ENCODE results near the gene ACAD11.

ACAD11 gene, protein sequence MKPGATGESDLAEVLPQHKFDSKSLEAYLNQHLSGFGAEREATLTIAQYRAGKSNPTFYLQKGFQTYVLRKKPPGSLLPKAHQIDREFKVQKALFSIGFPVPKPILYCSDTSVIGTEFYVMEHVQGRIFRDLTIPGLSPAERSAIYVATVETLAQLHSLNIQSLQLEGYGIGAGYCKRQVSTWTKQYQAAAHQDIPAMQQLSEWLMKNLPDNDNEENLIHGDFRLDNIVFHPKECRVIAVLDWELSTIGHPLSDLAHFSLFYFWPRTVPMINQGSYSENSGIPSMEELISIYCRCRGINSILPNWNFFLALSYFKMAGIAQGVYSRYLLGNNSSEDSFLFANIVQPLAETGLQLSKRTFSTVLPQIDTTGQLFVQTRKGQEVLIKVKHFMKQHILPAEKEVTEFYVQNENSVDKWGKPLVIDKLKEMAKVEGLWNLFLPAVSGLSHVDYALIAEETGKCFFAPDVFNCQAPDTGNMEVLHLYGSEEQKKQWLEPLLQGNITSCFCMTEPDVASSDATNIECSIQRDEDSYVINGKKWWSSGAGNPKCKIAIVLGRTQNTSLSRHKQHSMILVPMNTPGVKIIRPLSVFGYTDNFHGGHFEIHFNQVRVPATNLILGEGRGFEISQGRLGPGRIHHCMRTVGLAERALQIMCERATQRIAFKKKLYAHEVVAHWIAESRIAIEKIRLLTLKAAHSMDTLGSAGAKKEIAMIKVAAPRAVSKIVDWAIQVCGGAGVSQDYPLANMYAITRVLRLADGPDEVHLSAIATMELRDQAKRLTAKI

DNA sequence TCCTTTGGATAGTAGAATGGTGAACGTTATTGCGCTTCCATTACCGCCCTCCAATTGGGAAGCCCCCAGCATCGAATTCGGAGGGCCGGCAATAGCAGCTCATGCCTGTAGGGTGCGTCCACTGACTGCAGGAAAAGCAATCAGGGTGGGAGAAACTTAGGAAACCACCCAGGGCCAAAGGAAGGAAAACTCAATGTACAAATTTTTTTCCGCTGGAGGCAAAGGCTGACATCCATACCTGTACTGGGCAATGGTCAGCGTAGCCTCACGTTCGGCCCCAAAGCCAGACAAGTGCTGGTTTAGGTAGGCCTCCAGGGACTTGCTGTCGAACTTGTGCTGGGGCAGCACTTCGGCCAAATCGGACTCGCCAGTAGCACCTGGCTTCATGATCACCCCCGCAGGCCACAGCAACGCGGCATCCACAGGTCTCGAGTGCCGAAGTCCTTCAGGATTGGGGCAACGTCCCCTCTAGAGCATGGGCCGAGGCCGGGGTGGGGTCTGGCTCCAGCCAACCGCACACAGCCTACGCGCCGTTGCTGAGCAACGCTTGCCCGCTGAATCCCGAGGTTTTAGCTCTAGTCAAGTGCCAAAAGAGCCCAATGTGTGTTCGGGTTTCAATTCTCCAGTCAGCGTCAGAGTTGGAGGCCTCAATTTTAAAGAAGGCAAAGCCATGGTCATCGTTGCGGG is at the start of gene ACAD11:
Gene ACAD11 (minus strand): TSS at position 445 of the 687 bp plus-strand sequence. CDS start 58 bp downstream, at position 387.
- DNase-seq: peak; percentile 11

DNA sequence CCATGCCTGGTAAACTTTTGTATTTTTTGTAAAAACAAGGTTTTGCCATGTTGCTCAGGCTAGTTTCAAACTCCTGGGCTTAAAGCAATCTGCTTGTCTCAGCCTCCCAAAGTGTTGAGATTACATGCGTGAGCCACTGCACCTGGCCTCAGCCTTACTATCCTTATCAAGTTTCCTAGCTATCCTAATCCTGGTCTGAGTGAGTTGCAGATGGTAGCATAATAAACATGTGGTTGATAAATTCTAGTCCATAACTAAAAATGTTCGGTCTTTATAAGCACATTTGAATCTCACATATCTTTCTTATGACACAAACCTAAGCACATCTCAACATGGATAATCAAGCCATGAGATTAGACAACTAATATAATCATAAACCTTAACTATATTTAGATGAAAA is 44.1 kb upstream of the ACAD11 start:
- DNase-seq: no peak

DNA sequence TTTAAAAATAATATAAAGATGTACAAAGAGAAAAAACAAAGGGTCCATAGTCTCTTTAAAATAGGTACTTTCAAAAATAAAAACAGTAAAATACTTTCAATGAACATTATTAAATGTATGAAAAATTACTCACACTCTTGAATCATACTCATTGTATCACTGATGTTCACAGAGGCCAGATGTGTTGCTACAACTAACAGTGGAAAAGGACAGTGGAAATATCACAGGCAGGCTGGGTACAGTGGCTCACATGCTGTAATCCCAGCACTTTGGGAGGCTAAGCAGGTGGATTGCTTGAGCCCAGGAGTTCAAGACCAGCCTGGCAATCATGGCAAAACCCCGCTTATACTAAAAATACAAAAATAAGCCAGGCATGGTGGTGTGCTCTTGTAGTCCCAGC is 35.8 kb upstream of the ACAD11 start:
- no peak for DNase-seq

DNA sequence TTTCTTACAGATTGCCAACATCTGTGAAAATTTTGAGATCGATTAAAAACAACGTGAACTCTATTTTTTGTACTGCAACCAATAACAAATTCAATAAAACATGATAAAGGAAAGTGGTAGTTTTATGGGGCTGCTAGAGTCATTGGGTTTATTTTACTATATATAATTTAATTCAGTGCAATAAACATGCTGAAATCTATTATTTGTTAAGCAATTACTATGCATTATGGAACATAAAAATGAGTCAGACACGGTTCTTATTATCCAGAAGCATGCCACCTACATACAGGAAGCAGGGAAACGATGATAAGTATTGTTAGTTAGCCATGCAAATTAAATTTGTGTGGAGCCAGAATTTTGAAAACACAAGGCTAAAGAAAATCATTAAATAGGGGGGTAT is 35.4 kb upstream of the ACAD11 start:
- DNase-seq: no peak

DNA sequence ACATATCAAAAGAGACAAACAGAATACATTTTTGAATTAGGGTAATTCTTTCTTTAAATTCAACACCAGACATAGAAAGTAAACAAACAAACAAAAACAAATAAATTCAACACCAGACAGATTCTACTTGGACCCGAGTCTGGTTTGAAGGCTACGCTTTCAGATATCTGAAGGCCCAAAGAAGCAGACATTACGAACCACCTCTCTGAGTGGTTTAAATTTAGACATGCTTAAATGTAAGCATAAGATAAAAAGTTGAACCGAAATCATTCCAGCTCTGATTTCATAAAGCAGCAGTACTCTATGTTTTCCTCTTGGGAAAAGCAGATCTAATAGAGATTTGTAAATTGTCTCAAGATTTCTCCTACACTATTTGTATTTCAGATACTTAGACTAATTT is 30.4 kb upstream of the ACAD11 start:
- DNase-seq: no peak

DNA sequence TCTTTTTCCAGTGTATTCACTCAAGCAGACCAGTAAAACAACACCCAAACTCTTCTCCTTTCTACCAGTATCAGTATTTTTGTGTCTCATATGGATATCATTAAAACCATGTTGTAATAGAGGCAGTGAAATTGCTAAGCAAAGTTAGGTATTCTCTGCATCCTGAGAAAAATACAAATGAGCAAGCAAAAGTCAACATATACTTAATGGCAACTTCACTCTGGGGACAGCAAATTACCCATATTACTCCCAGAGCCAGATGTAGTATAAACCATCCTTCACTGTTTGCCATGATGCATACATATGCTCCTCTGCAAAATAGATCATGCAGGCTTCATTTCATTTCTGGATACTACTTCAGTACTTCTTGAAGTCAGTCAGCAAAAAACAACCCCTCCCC is 22.6 kb upstream of the ACAD11 start:
- DNase-seq: no peak

DNA sequence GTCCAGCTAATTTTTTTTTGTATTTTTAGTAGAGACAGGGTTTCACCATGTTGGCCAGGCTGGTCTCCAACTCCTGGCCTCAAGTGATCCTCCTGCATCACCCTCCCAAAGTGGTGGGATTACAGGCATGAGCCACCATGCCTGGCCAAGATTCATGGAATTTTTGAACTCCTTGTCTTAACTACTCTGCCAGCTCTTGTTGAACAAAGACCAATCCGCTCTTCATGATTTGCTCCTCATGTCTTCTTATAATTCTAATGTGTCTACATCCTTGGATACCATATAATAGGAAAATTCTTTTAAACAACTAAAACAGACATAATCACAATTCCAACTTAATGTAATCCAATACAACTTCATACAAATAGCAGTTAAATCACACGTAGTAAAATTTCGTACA is 21.8 kb upstream of the ACAD11 start:
- no peak for DNase-seq

DNA sequence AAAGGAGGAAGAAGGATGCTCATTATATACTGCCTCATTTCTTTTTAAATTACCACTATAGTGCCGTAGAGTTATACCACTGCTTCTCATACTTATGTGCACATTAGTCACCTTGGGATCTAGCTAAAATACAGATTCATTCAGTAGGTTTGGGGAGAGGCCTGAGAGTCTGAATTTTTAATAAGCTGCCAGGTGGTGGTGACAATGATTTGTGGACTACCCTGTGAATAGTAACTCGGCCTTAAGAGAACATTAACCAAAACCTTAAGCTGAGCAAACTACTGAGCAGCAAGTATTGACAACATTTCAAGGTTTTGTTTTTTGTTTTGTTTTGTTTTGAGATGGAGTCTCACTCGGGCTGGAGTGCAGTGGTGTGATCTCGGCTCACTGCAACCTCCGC is 20.3 kb upstream of the ACAD11 start:
- DNase-seq: no peak

DNA sequence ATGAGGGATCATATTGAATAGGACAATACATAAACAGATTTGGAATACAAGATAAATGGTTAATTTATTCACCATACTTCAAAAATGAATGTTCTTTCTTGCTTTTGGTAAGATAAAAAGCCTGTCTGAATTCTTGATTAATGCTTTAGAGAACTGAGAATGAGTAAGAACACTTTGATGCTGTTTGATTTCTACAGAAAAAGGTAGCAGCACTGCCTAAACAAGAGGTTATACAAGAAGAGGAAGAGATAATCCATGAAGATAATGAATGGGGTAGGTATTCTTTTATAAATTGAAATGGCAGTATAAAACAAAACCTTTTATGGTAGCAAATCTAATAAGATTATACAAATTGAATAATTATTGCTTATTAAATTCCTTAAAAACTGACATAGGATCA is 15.8 kb upstream of the ACAD11 start:
- no peak for DNase-seq

DNA sequence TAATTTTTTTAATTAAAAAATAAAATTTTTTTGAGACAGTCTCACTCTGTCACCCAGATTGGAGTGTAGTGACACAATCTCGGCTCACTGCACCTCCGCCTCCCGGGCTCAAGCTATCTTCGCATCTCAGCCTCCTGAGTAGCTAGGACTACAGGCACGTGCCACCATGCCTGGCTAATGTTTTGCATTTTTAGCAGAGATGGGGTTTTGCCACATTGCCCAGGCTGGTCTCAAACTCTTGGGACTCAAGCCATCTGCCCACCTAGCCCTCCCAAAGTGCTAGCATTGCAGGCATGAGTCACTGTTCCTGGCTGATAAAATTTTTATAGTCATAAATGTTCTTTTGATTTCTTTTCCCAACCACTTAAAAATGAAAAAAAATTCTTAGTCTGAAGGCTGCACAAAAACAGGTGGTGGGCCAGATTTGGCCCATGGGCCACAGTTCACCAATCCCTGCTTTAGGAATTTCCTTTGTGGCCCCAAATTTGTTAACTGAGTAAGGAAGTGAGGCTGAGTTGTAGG is 9.7 kb upstream of the ACAD11 start:
- no peak for DNase-seq

DNA sequence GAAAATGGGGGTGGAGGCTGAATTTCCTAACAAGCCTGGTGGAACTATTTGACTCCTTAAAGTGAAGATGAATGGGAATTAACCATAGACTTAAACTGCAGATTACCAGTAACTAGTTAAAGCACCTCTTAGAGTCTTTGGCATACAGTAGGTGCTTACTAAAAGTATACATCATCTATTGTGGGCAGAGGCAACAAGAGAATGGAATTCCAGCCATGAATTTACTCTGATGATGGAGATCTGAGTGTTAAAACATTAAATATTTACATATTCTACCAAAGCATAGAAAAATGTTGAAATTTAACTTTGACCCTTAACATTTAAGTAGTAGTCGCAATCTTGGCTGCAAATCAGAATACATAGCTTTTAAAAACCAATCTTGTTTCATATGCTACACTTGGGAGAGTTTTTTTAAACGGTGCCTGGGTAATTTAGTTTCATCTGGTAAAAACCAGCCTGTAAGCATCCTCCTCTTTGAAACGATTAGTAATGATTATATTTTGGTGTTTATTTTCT is 5.7 kb upstream of the ACAD11 start:
- DNase-seq: no peak

DNA sequence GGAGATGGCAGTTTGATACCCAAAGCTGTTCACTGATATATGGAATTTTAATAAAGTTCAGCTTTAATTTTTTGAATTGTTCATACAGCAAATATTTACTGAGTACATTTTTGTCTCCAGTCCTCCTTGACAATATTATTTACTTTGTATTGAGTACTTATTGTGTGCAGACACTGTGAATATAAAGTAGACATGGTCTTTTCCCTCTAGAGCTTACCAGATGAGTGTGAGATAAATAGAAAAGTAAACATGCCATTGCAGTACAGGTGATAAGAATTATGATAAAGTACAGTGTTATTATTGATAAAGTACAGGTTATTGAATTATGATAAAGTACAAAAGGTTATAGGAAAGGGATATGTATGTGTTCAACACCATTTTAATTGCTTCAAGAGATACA is 2.6 kb upstream of the ACAD11 start:
- no peak for DNase-seq

DNA sequence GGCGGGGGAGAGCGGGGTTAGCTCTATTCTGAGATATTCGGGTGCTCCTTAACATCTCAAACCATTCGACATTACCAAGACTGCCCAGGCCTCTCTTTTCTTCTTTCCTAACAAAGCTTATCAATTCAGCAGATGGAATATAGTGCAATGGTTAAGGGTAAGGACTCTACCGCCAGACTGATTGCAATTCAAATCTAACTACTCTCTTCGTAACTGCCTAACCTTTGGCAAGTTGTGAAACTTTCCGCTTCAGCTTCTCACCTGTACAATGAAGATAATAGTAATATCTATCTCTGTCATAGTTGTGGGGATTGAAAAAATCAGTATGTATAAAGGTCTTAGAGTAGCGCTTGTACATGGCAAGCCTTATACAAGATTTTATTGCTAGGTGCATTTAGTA is 1.5 kb upstream of the ACAD11 start:
- no peak for DNase-seq

DNA sequence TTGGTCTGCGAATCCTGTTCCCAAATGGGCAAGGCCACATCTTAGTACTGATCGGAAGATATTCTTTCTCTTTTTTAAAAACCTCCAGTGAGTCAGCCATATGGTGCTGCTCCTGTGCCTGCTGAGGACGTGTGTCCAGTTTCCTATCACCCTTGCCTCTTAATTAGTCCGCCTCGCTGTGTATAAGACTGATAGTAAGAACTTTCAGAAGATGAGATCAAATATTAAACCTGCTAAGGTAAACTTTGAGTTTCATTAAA is 1.1 kb upstream of the ACAD11 start:
- DNase-seq: no peak

DNA sequence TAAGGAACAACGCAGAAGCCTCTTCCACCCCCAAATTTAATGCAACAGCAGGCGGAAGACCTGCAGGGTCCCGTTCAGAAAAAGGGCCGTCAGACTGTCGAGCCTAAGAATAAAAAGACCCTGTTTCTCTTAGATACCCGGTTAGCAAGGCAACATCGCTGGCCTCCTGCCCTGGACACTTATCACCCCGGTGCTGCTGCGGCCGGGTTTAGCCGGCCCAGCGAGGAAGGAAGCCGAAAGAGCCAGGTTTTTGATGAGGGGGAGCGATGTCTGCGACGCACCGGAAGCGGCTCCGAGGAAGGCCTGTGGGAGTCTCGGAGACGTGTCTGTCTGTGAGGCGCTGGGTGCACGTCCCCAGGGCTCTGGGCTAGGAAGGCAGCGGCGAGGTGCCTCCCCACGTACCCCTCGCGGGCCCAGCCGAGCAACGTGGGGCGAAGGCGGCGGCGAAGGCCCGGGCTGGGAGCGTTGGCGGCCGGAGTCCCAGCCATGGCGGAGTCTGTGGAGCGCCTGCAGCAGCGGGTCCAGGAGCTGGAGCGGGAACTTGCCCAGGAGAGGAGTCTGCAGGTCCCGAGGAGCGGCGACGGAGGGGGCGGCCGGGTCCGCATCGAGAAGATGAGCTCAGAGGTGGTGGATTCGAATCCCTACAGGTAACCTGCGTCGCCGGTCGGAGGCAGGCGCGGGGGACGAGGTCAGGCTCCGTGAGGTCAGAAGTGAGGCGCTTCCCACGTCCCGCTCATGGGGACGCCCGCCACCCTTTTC is 622 bp upstream of the ACAD11 start, which contains the start of gene UBA5:
Gene UBA5 (plus strand): TSS at position 278 of the 759 bp plus-strand sequence. CDS start 209 bp downstream, at position 487.
- peak; percentile 49 for DNase-seq

DNA sequence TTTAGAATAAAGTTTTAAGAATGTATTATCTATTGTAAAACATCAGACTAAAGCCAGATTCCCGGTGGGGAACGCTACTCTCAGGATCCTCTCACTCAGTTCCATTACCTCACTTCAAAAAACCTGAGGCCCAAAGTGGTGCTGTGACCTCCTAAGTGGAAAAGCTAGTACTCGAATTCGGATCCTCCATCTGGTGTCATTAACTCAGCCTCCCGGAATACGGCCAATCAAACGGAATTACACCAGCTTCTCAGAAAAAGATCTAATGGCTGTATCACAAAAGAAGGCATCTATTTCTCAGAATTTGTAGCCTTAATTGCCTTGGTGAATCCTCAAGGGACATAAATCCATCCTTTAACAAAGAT is 627 bp downstream of the ACAD11 start:
- no peak for DNase-seq

DNA sequence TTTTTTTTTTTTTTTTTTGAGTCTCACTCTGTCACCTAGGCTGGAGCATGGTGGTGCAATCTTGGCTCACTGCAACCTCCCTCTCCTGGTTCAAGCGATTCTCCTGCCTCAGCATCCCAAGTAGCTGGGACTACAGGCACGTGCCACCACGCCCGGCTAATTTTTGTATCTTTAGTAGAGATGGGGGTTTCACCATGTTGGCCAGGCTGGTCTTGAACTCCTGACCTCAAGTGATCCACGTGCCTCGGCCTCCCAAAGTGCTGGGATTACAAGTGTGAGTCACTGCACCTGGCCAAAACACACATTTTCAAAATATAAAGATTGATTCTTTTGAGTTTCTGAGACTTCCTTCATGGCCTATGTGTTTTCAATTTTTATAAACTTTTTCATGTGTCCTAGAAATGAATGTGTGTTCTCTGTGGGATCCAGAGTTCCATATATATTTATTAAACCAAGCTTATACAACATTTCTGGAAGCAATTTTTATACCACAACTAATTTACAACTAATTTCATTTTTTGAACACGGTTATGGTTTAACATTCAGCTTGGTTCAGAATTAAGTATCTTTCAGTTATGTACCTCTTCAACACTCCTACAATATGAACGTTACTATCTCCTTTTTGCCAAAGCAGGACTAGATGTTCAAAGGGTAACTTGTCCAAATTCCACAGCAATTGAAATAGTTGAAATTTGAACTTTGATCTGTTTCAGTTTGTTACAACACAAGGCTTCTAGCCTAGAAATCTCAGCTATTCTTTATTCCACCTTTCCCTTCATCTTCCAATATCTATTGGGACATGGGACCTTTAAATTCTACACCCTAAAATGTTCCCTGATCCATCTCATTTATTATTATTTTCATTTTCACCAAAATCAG is 1.5 kb downstream of the ACAD11 start:
- no peak for DNase-seq

DNA sequence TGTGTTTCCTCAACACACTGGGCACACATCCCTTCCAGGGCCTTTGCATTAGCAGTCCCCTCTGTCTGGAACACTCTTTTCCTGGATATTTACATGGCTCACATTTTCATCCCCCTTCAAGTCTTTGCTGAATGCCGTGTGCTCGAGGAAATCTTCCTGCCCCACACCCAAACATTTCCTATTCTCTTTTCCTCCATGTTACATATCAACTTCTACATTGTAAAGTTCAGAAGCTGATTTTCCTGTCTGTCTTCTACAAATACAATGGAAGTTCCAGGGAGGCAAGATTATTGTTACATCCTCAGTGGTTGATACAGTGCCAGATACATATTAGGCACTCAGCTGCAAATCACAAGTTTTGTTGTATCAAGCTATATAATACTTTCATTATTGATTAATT is 4.1 kb downstream of the ACAD11 start:
- no peak for DNase-seq

DNA sequence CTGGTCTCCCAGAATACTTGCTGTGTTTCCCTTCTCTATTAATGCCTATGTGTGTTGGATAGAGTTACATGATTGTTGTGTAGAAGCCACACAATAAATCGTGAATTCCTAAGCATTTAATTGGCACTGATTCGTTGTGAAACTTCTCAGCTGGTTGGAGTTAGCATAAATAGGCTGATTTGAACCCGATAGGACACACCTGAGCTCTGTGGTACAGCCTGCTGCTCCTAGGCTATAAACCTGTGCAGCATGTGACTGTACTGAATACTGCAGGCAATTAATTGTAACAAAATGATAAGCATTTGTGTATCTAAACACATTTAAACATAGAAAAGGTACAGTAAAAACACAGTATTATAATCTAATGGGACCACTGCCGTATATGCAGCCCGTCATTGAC is 4.9 kb downstream of the ACAD11 start:
- no peak for DNase-seq

DNA sequence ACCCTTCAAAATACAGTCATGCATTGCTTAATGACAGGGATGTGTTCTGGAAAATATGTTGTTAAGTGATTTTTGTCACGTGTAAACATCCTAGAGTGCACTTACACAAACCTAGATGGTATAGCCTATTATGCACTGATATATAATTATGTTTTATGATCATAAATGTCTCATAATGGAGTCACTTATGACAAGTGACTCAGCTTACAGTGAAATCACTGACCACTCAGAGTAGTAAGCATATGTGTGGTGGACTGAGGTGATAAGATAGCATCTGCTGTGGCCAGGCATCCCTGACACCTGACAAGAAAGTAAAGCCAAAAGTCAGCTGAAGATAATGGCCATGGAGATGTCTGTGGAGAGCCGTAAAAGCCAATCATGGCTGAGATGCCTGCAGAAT is 5.4 kb downstream of the ACAD11 start:
- DNase-seq: no peak

DNA sequence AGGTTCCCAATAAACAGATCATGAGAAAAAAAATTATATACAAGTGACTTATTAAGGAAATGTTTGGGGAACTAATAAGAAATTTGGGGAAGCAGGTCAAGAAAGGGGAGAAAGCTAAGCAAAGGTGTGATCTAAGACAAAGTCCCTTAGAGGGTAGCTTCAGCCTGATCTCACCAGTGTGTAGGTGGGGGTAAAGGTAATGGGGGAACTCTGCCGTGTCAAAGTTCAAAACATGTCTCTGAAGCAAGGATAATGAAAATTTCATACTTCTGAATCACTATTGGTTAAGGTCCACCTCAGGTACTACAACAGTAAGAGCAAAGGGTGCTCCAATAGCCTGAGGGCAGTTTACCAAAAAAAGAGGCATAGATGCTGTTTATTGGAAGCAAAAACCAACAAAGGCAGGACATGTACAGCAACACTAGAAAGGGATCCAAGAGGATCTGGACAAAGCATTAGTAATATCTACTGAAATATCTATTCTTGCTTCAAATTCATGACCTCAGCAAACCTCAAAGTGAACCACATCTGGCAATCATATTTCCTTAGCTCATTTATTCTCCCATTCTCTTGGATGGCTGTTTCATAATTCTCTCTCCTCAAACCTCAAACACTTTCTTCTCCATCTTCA is 6.9 kb downstream of the ACAD11 start:
- DNase-seq: no peak

All from activated CD4-positive, alpha-beta T cell treated with anti-CD3 and anti-CD28 coated beads for 1 hour (primary cell).